Omental fat pad (tissue), 4 donors: ENCODE measurements around the gene MROH2B. TPM values are rescaled to one million over a fixed set of nuclear protein-coding genes. Genes with fewer than 3 reads are reported as not detected.

ENCODE experiments used
- ATAC-seq: fragments of 150-250 bp; one replicate; pipeline ENCODE4 v1.9.1; 2016; ENCODE audit warnings: mild to moderate bottlenecking, moderate library complexity; ENCODE audit not compliant: low FRiP score
- DNase-seq: peaks from one replicate; pipeline ENCODE4 v3.0.0-alpha.2; 2019; ENCODE audit warnings: low spot score
- CTCF ChIP-seq, 3 donors: fragments of 450-650 bp; IDR thresholded peaks; one replicate each; pipeline ENCODE4 v1.5.1; 2016 to 2017; ENCODE audit warnings: antibody characterized with exemption in 3 of 3, mild to moderate bottlenecking in 3 of 3, moderate library complexity in 2 of 3
- total RNA-seq, 4 donors: library from RNA; depleted of rRNA; stranded (reverse); fragments of >200 nt; gene quantifications; one replicate each; pipeline ENCODE4 v1.1.0, GENCODE V29; 2016

Gene MROH2B
- total RNA-seq, 4 donors from 2014 or later, result not detected

GRCh38 chr5:41097642-41098041 lies 26.5 kb upstream of the MROH2B start:
- no peak for TF ChIP-seq CTCF (IDR thresholded peaks at IDR 0.05)
- ATAC-seq (no peak), DNase-seq (no peak)

- no peak for TF ChIP-seq CTCF (IDR thresholded peaks at IDR 0.05)
- ATAC-seq, result no peak
- no peak for DNase-seq
Observed at GRCh38 chr5:41095324-41096101, 24.4 kb upstream of the MROH2B start.

GRCh38 chr5:41094871-41095270 lies 23.7 kb upstream of the MROH2B start:
- ATAC-seq, result no peak

GRCh38 chr5:41093803-41094202 lies 22.7 kb upstream of the MROH2B start:
- no peak for DNase-seq
- TF ChIP-seq CTCF (IDR thresholded peaks at IDR 0.05), result no peak
- ATAC-seq, result no peak

More at GRCh38 chr5:41094871-41095270, 23.7 kb upstream of the MROH2B start:
- no peak for TF ChIP-seq CTCF (IDR thresholded peaks at IDR 0.05)
- DNase-seq, result no peak

GRCh38 chr5:41087461-41087860 lies 16.3 kb upstream of the MROH2B start:
- no peak for TF ChIP-seq CTCF (IDR thresholded peaks at IDR 0.05)
- DNase-seq, result no peak
- no peak for ATAC-seq

- ATAC-seq (no peak), DNase-seq (no peak)
- no peak for TF ChIP-seq CTCF (IDR thresholded peaks at IDR 0.05)
Observed at GRCh38 chr5:41083306-41083705, 12.2 kb upstream of the MROH2B start.

GRCh38 chr5:41071975-41072374 lies 833 bp upstream of the MROH2B start:
- no peak for TF ChIP-seq CTCF (IDR thresholded peaks at IDR 0.05)
- ATAC-seq, result no peak
- no peak for DNase-seq
